ENCODE measurements around the gene DGKQ. TPM values are rescaled to one million over a fixed set of nuclear protein-coding genes. Genes with fewer than 3 reads are reported as not detected.

DGKQ gene
- total RNA-seq, 2 experiments from 2014 or later, result 17.6 to 19.2 TPM

GRCh38 chr4:958696-959337 lies 14.6 kb downstream of the DGKQ start:
- H3K27ac Mint-ChIP-seq, result no peak overlapping the region
- intact Hi-C loops (cut with DNase I, micrococcal nuclease), result no loop called here
- peaks cover 31% of the 10 kb centered on the region for H3K36me3 Mint-ChIP-seq (ENCODE audit: low read depth)
- H3K4me3 Mint-ChIP-seq, result no peak overlapping the region
- H3K9me3 Mint-ChIP-seq, result no peaks in the 10 kb centered on the region
- Histone ChIP-seq H3K9me3 (ENCODE audit: control insufficient read depth in 1 of 2, insufficient read depth in 1 of 2, low read length in 2 of 2) (peaks cover 0 to 6% of the 10 kb centered on the region in 2 experiments), H3K4me3 (ENCODE audit: low read length) (no peak overlapping the region), H3K36me3 (ENCODE audit: insufficient read depth, low read length) (peaks cover 13% of the 10 kb centered on the region), H3K27me3 (ENCODE audit: control insufficient read depth in 1 of 2, insufficient read depth in 2 of 2, low read length in 2 of 2) (no peaks in the 10 kb centered on the region), H3K4me1 (ENCODE audit: insufficient read depth, low read length) (no peaks in the 10 kb centered on the region), H3K27ac (ENCODE audit: low read depth in 1 of 2, low read length in 2 of 2) (no peak overlapping the region)
- H3K4me1 Mint-ChIP-seq (ENCODE audit: low read depth), result no peaks in the 10 kb centered on the region
- CTCF ChIA-PET, result no interaction called here
- POLR2A ChIA-PET, result no interaction called here
- no peaks in the 10 kb centered on the region for H3K27me3 Mint-ChIP-seq
- no peak for ATAC-seq (ENCODE audit: poor library complexity)
- TF ChIP-seq CTCF (IDR thresholded peaks at IDR 0.05), result no peak
- peak in 1 of 14 experiments; percentile 5 for DNase-seq

DNA sequence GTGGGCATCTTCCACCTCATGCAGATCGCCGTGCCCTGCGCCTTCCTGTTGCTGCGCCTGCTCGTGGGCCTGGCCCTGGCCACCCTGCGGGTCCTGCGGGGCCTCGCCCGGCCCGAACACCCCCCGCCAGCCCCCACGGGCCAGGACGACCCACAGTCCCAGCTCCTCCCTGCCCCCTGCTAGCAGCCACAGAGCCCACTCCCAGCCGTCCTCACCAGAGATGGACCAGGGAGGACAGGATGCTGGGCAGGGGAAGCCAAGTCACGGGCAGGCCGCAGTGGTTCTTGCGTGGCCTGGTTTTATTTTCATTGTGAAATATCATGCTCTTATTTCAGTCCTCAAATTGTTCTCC lies 15.1 kb downstream of the DGKQ start:
- H3K36me3 ChIP-seq (ENCODE audit: insufficient read depth, low read length), result peaks cover 15% of the 10 kb centered on the region
- no peaks in the 10 kb centered on the region for H3K9me3 Mint-ChIP-seq
- no peak for DNase-seq
- no peak overlapping the region for H3K27ac ChIP-seq (ENCODE audit: low read depth in 1 of 2, low read length in 2 of 2)
- peaks cover 0 to 6% of the 10 kb centered on the region in 2 experiments for H3K9me3 ChIP-seq (ENCODE audit: control insufficient read depth in 1 of 2, insufficient read depth in 1 of 2, low read length in 2 of 2)
- H3K4me1 ChIP-seq (ENCODE audit: insufficient read depth, low read length), result no peaks in the 10 kb centered on the region
- intact Hi-C loops (cut with DNase I, micrococcal nuclease), result no loop called here
- ATAC-seq (ENCODE audit: poor library complexity), result no peak
- no peaks in the 10 kb centered on the region for H3K27me3 ChIP-seq (ENCODE audit: control insufficient read depth in 1 of 2, insufficient read depth in 2 of 2, low read length in 2 of 2)
- no peak for TF ChIP-seq CTCF (IDR thresholded peaks at IDR 0.05)
- peaks cover 31% of the 10 kb centered on the region for H3K36me3 Mint-ChIP-seq (ENCODE audit: low read depth)
- ChIA-PET CTCF (no interaction called here), POLR2A (interaction anchor here (0.6 kb wide), 1 partner anchor 199 kb away, joined by 3 read pairs; no protein-coding TSS in a partner anchor)
- H3K27ac Mint-ChIP-seq, result no peak overlapping the region
- H3K4me3 ChIP-seq (ENCODE audit: low read length), result no peak overlapping the region
- H3K4me3 Mint-ChIP-seq, result no peak overlapping the region
- no peaks in the 10 kb centered on the region for H3K27me3 Mint-ChIP-seq
- H3K4me1 Mint-ChIP-seq (ENCODE audit: low read depth), result no peaks in the 10 kb centered on the region

GRCh38 chr4:957581-958313 lies 15.6 kb downstream of the DGKQ start:
- CTCF ChIA-PET, result no interaction called here
- peaks cover 0 to 6% of the 10 kb centered on the region in 2 experiments for H3K9me3 ChIP-seq (ENCODE audit: control insufficient read depth in 1 of 2, insufficient read depth in 1 of 2, low read length in 2 of 2)
- H3K36me3 ChIP-seq (ENCODE audit: insufficient read depth, low read length), result peaks cover 15% of the 10 kb centered on the region
- intact Hi-C loops (cut with DNase I, micrococcal nuclease), result no loop called here
- no peaks in the 10 kb centered on the region for H3K27me3 ChIP-seq (ENCODE audit: control insufficient read depth in 1 of 2, insufficient read depth in 2 of 2, low read length in 2 of 2)
- no peak overlapping the region for H3K27ac ChIP-seq (ENCODE audit: low read depth in 1 of 2, low read length in 2 of 2)
- H3K36me3 Mint-ChIP-seq (ENCODE audit: low read depth), result peaks cover 35% of the 10 kb centered on the region
- no peak overlapping the region for H3K27ac Mint-ChIP-seq
- H3K4me3 Mint-ChIP-seq, result no peak overlapping the region
- no peaks in the 10 kb centered on the region for H3K27me3 Mint-ChIP-seq
- H3K9me3 Mint-ChIP-seq, result no peaks in the 10 kb centered on the region
- no peak overlapping the region for H3K4me3 ChIP-seq (ENCODE audit: low read length)
- ATAC-seq (ENCODE audit: poor library complexity), result no peak
- no peaks in the 10 kb centered on the region for H3K4me1 Mint-ChIP-seq (ENCODE audit: low read depth)
- H3K4me1 ChIP-seq (ENCODE audit: insufficient read depth, low read length), result no peaks in the 10 kb centered on the region
- no peak for TF ChIP-seq CTCF (IDR thresholded peaks at IDR 0.05)
- DNase-seq, result peak in 2 of 14 experiments; percentile 9 to 12
- POLR2A ChIA-PET, result interaction anchor here (0.6 kb wide), 1 partner anchor 200 kb away, joined by 3 read pairs; no protein-coding TSS in a partner anchor
